Smooth muscle cell (in vitro differentiated cells): ENCODE measurements around the gene MBOAT2. TPM values are rescaled to one million over a fixed set of nuclear protein-coding genes. Genes with fewer than 3 reads are reported as not detected.

Source experiments
- DNase-seq: peaks from one replicate; lab custom pipeline; 2025; ENCODE audit not compliant: unreplicated experiment; lab: John Stamatoyannopoulos, UW
- H2AFZ ChIP-seq: fragments of 200-600 bp; sonication (generic); 2 replicates; pipeline ENCODE4 v1.6.0; 2016; ENCODE audit warnings: antibody characterized with exemption, low read depth, mild to moderate bottlenecking
- H3F3A ChIP-seq: fragments of 200-600 bp; sonication (generic); 2 replicates; pipeline ENCODE4 v1.6.0; 2017; ENCODE audit warnings: antibody characterized with exemption, low read depth
- H3K27ac ChIP-seq: fragments of 200-600 bp; sonication (generic); 2 replicates; pipeline ENCODE4 v1.5.1; 2016; ENCODE audit warnings: low read depth, mild to moderate bottlenecking
- H3K27me3 ChIP-seq: fragments of 200-600 bp; sonication (generic); 2 replicates; pipeline ENCODE4 v1.6.1; 2016; ENCODE audit warnings: low read depth, mild to moderate bottlenecking
- H3K36me3 ChIP-seq: fragments of 200-600 bp; sonication (generic); 2 replicates; pipeline ENCODE4 v1.5.1; 2016; ENCODE audit warnings: low read depth
- H3K4me1 ChIP-seq: fragments of 200-600 bp; sonication (generic); 2 replicates; pipeline ENCODE4 v1.5.1; 2016; ENCODE audit warnings: low read depth
- H3K4me2 ChIP-seq: fragments of 200-600 bp; sonication (generic); 2 replicates; pipeline ENCODE4 v1.6.0; 2016; ENCODE audit warnings: mild to moderate bottlenecking
- H3K4me3 ChIP-seq: fragments of 200-600 bp; sonication (generic); 2 replicates; pipeline ENCODE4 v1.5.1; 2016; ENCODE audit warnings: mild to moderate bottlenecking
- H3K79me2 ChIP-seq: fragments of 200-600 bp; sonication (generic); 2 replicates; pipeline ENCODE4 v1.6.0; 2016; ENCODE audit warnings: low read depth, mild to moderate bottlenecking
- H3K9ac ChIP-seq: fragments of 200-600 bp; sonication (generic); 2 replicates; pipeline ENCODE4 v1.6.0; 2016; ENCODE audit warnings: low read depth
- H3K9me3 ChIP-seq: fragments of 200-600 bp; sonication (generic); replicated peaks from 2 replicates; pipeline ENCODE4 v1.5.1; 2016; ENCODE audit warnings: low read depth
- H4K20me1 ChIP-seq: fragments of 200-600 bp; sonication (generic); 2 replicates; pipeline ENCODE4 v1.6.0; 2016; ENCODE audit warnings: low read depth
- CTCF ChIP-seq: fragments of 200-600 bp; sonication (generic); IDR thresholded peaks from 2 replicates; pipeline ENCODE4 v1.5.1; 2017; ENCODE audit warnings: borderline replicate concordance, mild to moderate bottlenecking, antibody characterized with exemption; ENCODE audit not compliant: insufficient read depth, poor library complexity, severe bottlenecking
- WGBS: methylation state at CpG from one replicate; pipeline ENCODE4 v1.1.7; 2016; ENCODE audit warnings: low lambda C conversion rate; 5-methylcytosine and 5-hydroxymethylcytosine counted together
- polyA plus RNA-seq: library from polyadenylated mRNA; unstranded; fragments of >200 nt; fragmentation: Nextera tagmentation; extraction: Ambion mirVana; gene quantifications from 2 replicates; pipeline ENCODE4 v1.2.1, GENCODE V29; 2016
- total RNA-seq: library from RNA; depleted of rRNA; stranded (reverse); fragments of >200 nt; gene quantifications from 2 replicates; pipeline ENCODE4 v1.2.3, GENCODE V29; 2014

The MBOAT2 gene
- total and polyA plus RNA-seq, 2 experiments from 2014 or later, result 24.1 to 32.6 TPM

- no peak for DNase-seq
- Histone ChIP-seq H3K4me3 (no peak overlapping the region), H3K4me2 (no peak overlapping the region), H3K36me3 (no peaks in the 10 kb centered on the region), H3F3A (no peaks in the 10 kb centered on the region), H3K4me1 (no peaks in the 10 kb centered on the region), H4K20me1 (peaks cover 49% of the 10 kb centered on the region), H3K27me3 (no peaks in the 10 kb centered on the region), H3K9ac (no peak overlapping the region), H3K27ac (no peak overlapping the region), H2AFZ (no peak overlapping the region), H3K79me2 (peaks cover 75% of the 10 kb centered on the region), H3K9me3 (no peaks in the 10 kb centered on the region)
- TF ChIP-seq CTCF, result no peak
- 85% methylated on average over 9 of the region's 9 CpGs for WGBS
Measured at GRCh38 chr2:8966123-8966908, 37.2 kb downstream of the MBOAT2 start.

GRCh38 chr2:8965216-8965969, 38.1 kb downstream of the MBOAT2 start:
- no peaks in the 10 kb centered on the region for H3F3A ChIP-seq
- H2AFZ ChIP-seq, result no peak overlapping the region
- no peak for TF ChIP-seq CTCF
- H3K36me3 ChIP-seq, result no peaks in the 10 kb centered on the region
- H3K9ac ChIP-seq, result no peak overlapping the region
- peaks cover 53% of the 10 kb centered on the region for H4K20me1 ChIP-seq
- H3K4me3 ChIP-seq, result no peak overlapping the region
- DNase-seq, result no peak
- peaks cover 75% of the 10 kb centered on the region for H3K79me2 ChIP-seq
- H3K4me2 ChIP-seq, result no peak overlapping the region
- 88% methylated on average over 8 of the region's 8 CpGs for WGBS
- no peak overlapping the region for H3K27ac ChIP-seq
- H3K27me3 ChIP-seq, result no peaks in the 10 kb centered on the region
- H3K9me3 ChIP-seq, result no peaks in the 10 kb centered on the region
- H3K4me1 ChIP-seq, result no peaks in the 10 kb centered on the region

GRCh38 chr2:8962890-8963289, 40.6 kb downstream of the MBOAT2 start:
- H3K79me2 ChIP-seq, result peaks cover 90% of the 10 kb centered on the region

More at GRCh38 chr2:8962890-8963289, 40.6 kb downstream of the MBOAT2 start:
- H4K20me1 ChIP-seq, result peaks cover 72% of the 10 kb centered on the region
- H3F3A ChIP-seq, result no peaks in the 10 kb centered on the region
- H3K4me2 ChIP-seq, result no peak overlapping the region
- H3K9ac ChIP-seq, result no peak overlapping the region
- H3K36me3 ChIP-seq, result no peaks in the 10 kb centered on the region
- H3K4me1 ChIP-seq, result no peaks in the 10 kb centered on the region
- H2AFZ ChIP-seq, result no peak overlapping the region
- no peaks in the 10 kb centered on the region for H3K9me3 ChIP-seq
- no peak overlapping the region for H3K27ac ChIP-seq
- no peaks in the 10 kb centered on the region for H3K27me3 ChIP-seq
- no peak for DNase-seq
- TF ChIP-seq CTCF, result no peak
- H3K4me3 ChIP-seq, result no peak overlapping the region
- 98% methylated on average over 6 of the region's 6 CpGs for WGBS
